ENCODE results near the gene PLCXD1. TPM values are rescaled to one million over a fixed set of nuclear protein-coding genes. Genes with fewer than 3 reads are reported as not detected.
"Not testable (repeated sequence)": the region's sequence is repeated elsewhere in the genome, so short reads cannot be mapped to it uniquely, and the experiment has no call there.

Gene PLCXD1
- total and polyA plus RNA-seq, 9 donors = 10.7 to 20.1 (median 19.0) TPM

- Histone ChIP-seq H3K27ac (ENCODE audit: low read length) (no peak overlapping the region), H3K9me3 (replicated peaks; ENCODE audit: control insufficient read depth, low read depth, low read length) (peaks cover 4% of the 10 kb centered on the region), H3K4me3 (ENCODE audit: low read length) (no peak overlapping the region), H3K36me3 (ENCODE audit: control insufficient read depth, insufficient read depth, low read length) (peaks cover 40% of the 10 kb centered on the region), H3K27me3 (ENCODE audit: control insufficient read depth, insufficient read depth, low read length) (no peaks in the 10 kb centered on the region), H3K4me1 (ENCODE audit: control insufficient read depth, insufficient read depth, low read length) (no peaks in the 10 kb centered on the region)
- WGBS (ENCODE audit: insufficient coverage) = 97% methylated on average over 27 of the region's 29 CpGs
- DNase-seq = no peak
Measured at GRCh38 chrX:291411-291901, 10.3 kb downstream of the PLCXD1 start.

GRCh38 chrX:292900-293897 lies 12.0 kb downstream of the PLCXD1 start:
- DNase-seq = no peak
- 95% methylated on average over 40 of the region's 47 CpGs for WGBS (ENCODE audit: insufficient coverage)
- H3K4me1 ChIP-seq (ENCODE audit: control insufficient read depth, insufficient read depth, low read length) = no peaks in the 10 kb centered on the region
- peaks cover 43% of the 10 kb centered on the region for H3K36me3 ChIP-seq (ENCODE audit: control insufficient read depth, insufficient read depth, low read length)
- no peaks in the 10 kb centered on the region for H3K27me3 ChIP-seq (ENCODE audit: control insufficient read depth, insufficient read depth, low read length)
- no peak overlapping the region for H3K27ac ChIP-seq (ENCODE audit: low read length)
- H3K9me3 ChIP-seq (replicated peaks; ENCODE audit: control insufficient read depth, low read depth, low read length) = peaks cover 4% of the 10 kb centered on the region
- H3K4me3 ChIP-seq (ENCODE audit: low read length) = no peak overlapping the region

- WGBS (ENCODE audit: insufficient coverage) = 97% methylated on average over 16 of the region's 21 CpGs
- Histone ChIP-seq H3K27me3 (ENCODE audit: control insufficient read depth, insufficient read depth, low read length) (no peaks in the 10 kb centered on the region), H3K4me1 (ENCODE audit: control insufficient read depth, insufficient read depth, low read length) (no peaks in the 10 kb centered on the region), H3K36me3 (ENCODE audit: control insufficient read depth, insufficient read depth, low read length) (peaks cover 42% of the 10 kb centered on the region), H3K4me3 (ENCODE audit: low read length) (no peak overlapping the region), H3K27ac (ENCODE audit: low read length) (no peak overlapping the region), H3K9me3 (replicated peaks; ENCODE audit: control insufficient read depth, low read depth, low read length) (peaks cover 4% of the 10 kb centered on the region)
- no peak for DNase-seq
Measured at GRCh38 chrX:295136-295535, 14.0 kb downstream of the PLCXD1 start.

- 98% methylated on average over 29 of the region's 36 CpGs for WGBS (ENCODE audit: insufficient coverage)
- Histone ChIP-seq H3K9me3 (replicated peaks; ENCODE audit: control insufficient read depth, low read depth, low read length) (peaks cover 3% of the 10 kb centered on the region), H3K4me1 (ENCODE audit: control insufficient read depth, insufficient read depth, low read length) (no peaks in the 10 kb centered on the region), H3K27ac (ENCODE audit: low read length) (no peak overlapping the region), H3K36me3 (ENCODE audit: control insufficient read depth, insufficient read depth, low read length) (peaks cover 51% of the 10 kb centered on the region), H3K4me3 (ENCODE audit: low read length) (no peak overlapping the region), H3K27me3 (ENCODE audit: control insufficient read depth, insufficient read depth, low read length) (no peaks in the 10 kb centered on the region)
- DNase-seq = no peak
Measured at GRCh38 chrX:298993-299392, 17.8 kb downstream of the PLCXD1 start.

- peaks cover 8% of the 10 kb centered on the region for H3K9me3 ChIP-seq (replicated peaks; ENCODE audit: control insufficient read depth, low read depth, low read length)
- no peaks in the 10 kb centered on the region for H3K27me3 ChIP-seq (ENCODE audit: control insufficient read depth, insufficient read depth, low read length)
- H3K36me3 ChIP-seq (ENCODE audit: control insufficient read depth, insufficient read depth, low read length) = peaks cover 59% of the 10 kb centered on the region
- no peak overlapping the region for H3K27ac ChIP-seq (ENCODE audit: low read length)
- no peak for DNase-seq
- 100% methylated on average over 1 of the region's 8 CpGs for WGBS (ENCODE audit: insufficient coverage)
- no peak overlapping the region for H3K4me3 ChIP-seq (ENCODE audit: low read length)
- H3K4me1 ChIP-seq (ENCODE audit: control insufficient read depth, insufficient read depth, low read length) = no peaks in the 10 kb centered on the region
Measured at GRCh38 chrX:300334-300733, 19.2 kb downstream of the PLCXD1 start.

- Histone ChIP-seq H3K4me3 (ENCODE audit: low read length) (no peak overlapping the region), H3K36me3 (ENCODE audit: control insufficient read depth, insufficient read depth, low read length) (peaks cover 70% of the 10 kb centered on the region), H3K4me1 (ENCODE audit: control insufficient read depth, insufficient read depth, low read length) (no peaks in the 10 kb centered on the region), H3K27ac (ENCODE audit: low read length) (no peak overlapping the region), H3K27me3 (ENCODE audit: control insufficient read depth, insufficient read depth, low read length) (no peaks in the 10 kb centered on the region), H3K9me3 (replicated peaks; ENCODE audit: control insufficient read depth, low read depth, low read length) (peaks cover 8% of the 10 kb centered on the region)
- no peak for DNase-seq
- 93% methylated on average over 12 of the region's 19 CpGs for WGBS (ENCODE audit: insufficient coverage)
Measured at GRCh38 chrX:302975-303374, 21.8 kb downstream of the PLCXD1 start.

GRCh38 chrX:305781-306613 lies 24.8 kb downstream of the PLCXD1 start:
- H3K36me3 ChIP-seq (ENCODE audit: control insufficient read depth, insufficient read depth, low read length) = peaks cover 69% of the 10 kb centered on the region
- H3K9me3 ChIP-seq (replicated peaks; ENCODE audit: control insufficient read depth, low read depth, low read length) = not testable (repeated sequence)
- WGBS (ENCODE audit: insufficient coverage) = 97% methylated on average over 8 of the region's 12 CpGs

GRCh38 chrX:306614-307251 lies 25.6 kb downstream of the PLCXD1 start:
- H3K4me3 ChIP-seq (ENCODE audit: low read length); H3K4me1 ChIP-seq (ENCODE audit: control insufficient read depth, insufficient read depth, low read length); H3K27me3 ChIP-seq (ENCODE audit: control insufficient read depth, insufficient read depth, low read length); H3K9me3 ChIP-seq (replicated peaks; ENCODE audit: control insufficient read depth, low read depth, low read length); DNase-seq; H3K27ac ChIP-seq (ENCODE audit: low read length): not testable (repeated sequence)
- WGBS (ENCODE audit: insufficient coverage) = 88% methylated on average over 3 of the region's 3 CpGs
- peaks cover 71% of the 10 kb centered on the region for H3K36me3 ChIP-seq (ENCODE audit: control insufficient read depth, insufficient read depth, low read length)

More at GRCh38 chrX:305781-306613, 24.8 kb downstream of the PLCXD1 start:
- H3K4me3 ChIP-seq (ENCODE audit: low read length); H3K27me3 ChIP-seq (ENCODE audit: control insufficient read depth, insufficient read depth, low read length); H3K4me1 ChIP-seq (ENCODE audit: control insufficient read depth, insufficient read depth, low read length); DNase-seq; H3K27ac ChIP-seq (ENCODE audit: low read length): not testable (repeated sequence)

GRCh38 chrX:307261-308111 lies 26.3 kb downstream of the PLCXD1 start:
- Histone ChIP-seq H3K4me1 (ENCODE audit: control insufficient read depth, insufficient read depth, low read length) (no peaks in the 10 kb centered on the region), H3K27me3 (ENCODE audit: control insufficient read depth, insufficient read depth, low read length) (no peaks in the 10 kb centered on the region), H3K9me3 (replicated peaks; ENCODE audit: control insufficient read depth, low read depth, low read length) (peaks cover 8% of the 10 kb centered on the region), H3K27ac (ENCODE audit: low read length) (no peak overlapping the region), H3K4me3 (ENCODE audit: low read length) (no peak overlapping the region), H3K36me3 (ENCODE audit: control insufficient read depth, insufficient read depth, low read length) (peaks cover 71% of the 10 kb centered on the region)
- DNase-seq = no peak
- WGBS (ENCODE audit: insufficient coverage) = 92% methylated on average over 57 of the region's 58 CpGs
